Fibroblast of mammary gland (primary cell): Measurements from ENCODE around the gene ITGA1.
"Not testable (repeated sequence)": the region's sequence is repeated elsewhere in the genome, so short reads cannot be mapped to it uniquely, and the experiment has no call there.

Experiments used
- DNase-seq: peaks from one replicate; pipeline ENCODE4 v3.0.0-alpha.2; 2010; ENCODE audit warnings: low read depth
- H3K4me3 ChIP-seq: 2 replicates; pipeline ENCODE4 v1.5.1; 2011; ENCODE audit warnings: low read depth, mild to moderate bottlenecking, low read length, moderate library complexity; ENCODE audit not compliant: control insufficient read depth
- CTCF ChIP-seq: conservative IDR thresholded peaks from 2 replicates; pipeline ENCODE4 v1.5.1; 2011; ENCODE audit warnings: low read depth, low read length, inconsistent platforms; ENCODE audit not compliant: control insufficient read depth, insufficient read depth

The ITGA1 gene

DNA sequence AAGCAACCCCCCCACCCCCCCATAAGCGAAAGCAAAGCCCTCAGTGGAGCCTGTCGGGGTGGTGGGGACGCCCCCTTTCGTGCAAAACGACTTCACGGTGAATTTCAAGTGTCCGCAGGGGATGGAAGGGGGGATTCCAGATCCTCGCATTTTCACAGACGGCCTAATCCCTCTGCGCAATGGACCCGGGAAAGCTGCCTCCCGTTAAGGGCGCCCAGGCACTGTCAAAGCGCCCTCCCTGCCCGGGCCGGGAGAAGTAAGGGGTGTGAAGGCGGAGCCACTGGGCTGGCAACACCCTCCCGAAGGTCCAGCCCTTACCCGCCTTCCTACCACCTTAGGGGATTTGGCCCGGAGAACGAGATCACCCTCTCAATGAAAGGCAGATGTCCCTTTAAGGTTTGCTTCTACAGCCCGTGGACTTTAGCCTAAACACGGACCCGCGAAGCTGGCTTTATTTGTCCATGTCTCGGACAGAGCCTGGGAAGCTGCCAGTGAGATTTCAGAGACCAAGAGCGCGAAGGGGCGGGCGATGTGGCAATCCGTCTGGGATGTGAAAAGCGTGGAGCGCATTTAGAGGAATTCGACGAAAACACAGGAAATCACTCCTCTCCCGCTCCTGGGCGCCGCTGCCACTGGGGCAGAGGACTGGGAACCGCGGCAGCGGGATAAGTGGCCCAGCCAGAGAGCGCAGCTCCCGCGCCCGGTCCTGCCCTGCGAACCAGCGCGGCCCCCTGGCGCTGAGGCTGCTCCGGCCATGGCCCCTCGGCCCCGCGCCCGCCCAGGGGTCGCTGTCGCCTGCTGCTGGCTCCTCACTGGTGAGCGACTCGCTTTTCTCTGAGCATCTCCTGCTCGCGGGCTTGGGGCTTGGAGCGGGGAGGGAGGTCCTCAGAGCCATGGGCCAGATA lies at the start of gene ITGA1, which contains the start of gene PELO:
Gene ITGA1 (plus strand): TSS at position 317 of the 905 bp plus-strand sequence. CDS start 438 bp downstream, at position 755.
Gene PELO (plus strand): TSS at position 317 of the 905 bp plus-strand sequence. CDS start 12,479 bp downstream, outside the sequence.
- TF ChIP-seq CTCF, result no peak
- DNase-seq, result peak; percentile 76

GRCh38 chr5:52738095-52738506 lies 49.6 kb upstream of the ITGA1 start:
- TF ChIP-seq CTCF, result no peak
- peak; percentile 25 for DNase-seq
- no peak overlapping the region for H3K4me3 ChIP-seq

More for the DNA sequence above, at the start of gene ITGA1, which contains the start of gene PELO:
- peak within 1 kb of the TSS; percentile 67 for H3K4me3 ChIP-seq

GRCh38 chr5:52740007-52740406 lies 47.7 kb upstream of the ITGA1 start:
- H3K4me3 ChIP-seq, result no peak overlapping the region
- no peak for TF ChIP-seq CTCF
- DNase-seq, result no peak

- no peak for TF ChIP-seq CTCF
- DNase-seq, result no peak
- H3K4me3 ChIP-seq, result no peak overlapping the region
Observed at GRCh38 chr5:52743012-52743411, 44.7 kb upstream of the ITGA1 start.

DNA sequence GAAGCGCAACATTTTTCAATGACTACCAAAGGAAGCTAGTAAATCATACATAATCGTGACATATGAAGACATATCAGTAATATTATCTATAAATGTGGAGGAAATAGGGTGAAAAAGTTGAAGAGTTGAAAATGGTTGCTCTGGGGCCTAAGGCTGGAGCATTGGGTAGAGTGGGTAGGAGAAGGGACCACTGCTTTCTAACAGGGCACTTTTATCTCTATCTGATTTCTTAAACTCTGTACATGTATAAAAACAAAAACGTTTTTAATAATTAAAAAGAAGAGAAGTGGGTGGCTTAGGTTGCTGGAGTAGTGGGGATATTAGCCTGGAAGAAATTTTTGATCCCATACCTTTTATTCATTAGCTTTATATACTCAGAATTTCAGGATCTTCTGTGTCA lies 44.2 kb upstream of the ITGA1 start:
- no peak for TF ChIP-seq CTCF
- no peak for DNase-seq
- H3K4me3 ChIP-seq, result no peak overlapping the region

DNA sequence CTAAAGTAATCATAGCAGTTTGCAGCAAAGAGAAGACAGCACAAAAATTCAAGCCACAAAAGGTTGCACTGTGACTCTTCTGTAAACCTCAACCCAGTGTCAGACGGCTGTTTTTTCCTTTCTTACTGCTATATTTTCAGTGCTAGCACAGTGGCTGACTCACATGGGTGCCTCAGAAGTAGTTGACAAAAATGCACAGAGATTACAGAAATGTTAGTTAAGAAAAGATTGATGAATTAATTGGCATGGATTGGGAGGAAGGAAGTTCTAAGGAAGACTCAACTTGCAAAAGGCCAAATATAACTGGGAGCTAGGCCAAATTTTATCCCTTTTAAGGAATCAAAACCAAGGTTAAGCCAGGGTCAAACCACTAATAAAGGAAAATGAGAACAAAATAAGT lies 43.7 kb upstream of the ITGA1 start:
- no peak for TF ChIP-seq CTCF
- no peak overlapping the region for H3K4me3 ChIP-seq
- peak; percentile 47 for DNase-seq

DNA sequence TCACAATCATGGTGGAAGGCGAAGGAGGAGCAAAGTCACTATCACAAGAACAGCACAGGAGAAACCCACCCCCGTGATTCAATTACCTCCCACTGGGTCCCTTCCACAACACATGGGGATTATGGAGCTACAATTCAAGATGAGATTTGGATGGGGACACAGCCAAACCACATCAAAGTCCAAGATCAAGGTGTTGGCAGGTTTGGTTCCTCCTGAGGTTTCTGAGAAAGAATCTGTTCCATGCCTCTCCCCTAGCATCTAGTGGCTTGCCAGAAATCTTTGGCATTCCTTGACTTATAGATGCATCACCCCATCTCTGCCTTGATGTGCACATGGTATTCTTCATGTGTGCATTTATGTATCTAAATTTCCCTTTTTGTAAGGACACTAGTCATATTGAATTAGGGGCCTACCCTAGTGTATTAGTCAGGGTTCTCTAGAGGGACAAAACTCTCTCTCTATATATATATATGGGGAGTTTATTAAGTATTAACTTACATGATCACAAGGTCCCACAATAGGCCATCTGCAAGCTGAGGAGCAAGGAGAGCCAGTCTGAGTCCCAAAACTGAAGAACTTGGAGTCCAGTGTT lies 42.8 kb upstream of the ITGA1 start:
- DNase-seq, H3K4me3 ChIP-seq: not testable (repeated sequence)
